IgD-negative memory B cell (primary cell): ENCODE results near the gene SSTR4. TPM values are rescaled to one million over a fixed set of nuclear protein-coding genes. Genes with fewer than 3 reads are reported as not detected.

Source experiments
- H3K27ac Mint-ChIP-seq, 3 donors: one replicate each; pipeline ENCODE4 v1.8.0; 2020 to 2022; ENCODE audit warnings: mild to moderate bottlenecking in 3 of 3, mixed read lengths in 3 of 3, moderate library complexity in 1 of 3
- H3K27me3 Mint-ChIP-seq: one replicate; pipeline ENCODE4 v1.8.0; 2021; ENCODE audit warnings: mixed read lengths
- H3K36me3 Mint-ChIP-seq: one replicate; pipeline ENCODE4 v1.8.0; 2020; ENCODE audit warnings: mild to moderate bottlenecking, mixed read lengths
- H3K4me1 Mint-ChIP-seq, 3 donors: one replicate each; pipeline ENCODE4 v1.8.0; 2020 to 2022; ENCODE audit warnings: mixed read lengths in 3 of 3, mild to moderate bottlenecking in 1 of 3
- H3K4me3 Mint-ChIP-seq, 4 donors: one replicate each; pipeline ENCODE4 v1.8.0; 2020 to 2022; ENCODE audit warnings: mild to moderate bottlenecking in 4 of 4, mixed read lengths in 4 of 4, moderate library complexity in 3 of 4
- H3K9me3 Mint-ChIP-seq, 3 donors: one replicate each; pipeline ENCODE4 v1.8.0; 2020 to 2021; ENCODE audit warnings: mixed read lengths in 3 of 3, mild to moderate bottlenecking in 1 of 3
- polyA plus RNA-seq: library from polyadenylated mRNA; unstranded; fragments of 300-500 nt; fragmentation: Illumina TruSeq; gene quantifications from one replicate; pipeline ENCODE4 v1.2.3, GENCODE V29; 2021

Gene SSTR4
- polyA plus RNA-seq, 1 donor from 2014 or later, result not detected

DNA sequence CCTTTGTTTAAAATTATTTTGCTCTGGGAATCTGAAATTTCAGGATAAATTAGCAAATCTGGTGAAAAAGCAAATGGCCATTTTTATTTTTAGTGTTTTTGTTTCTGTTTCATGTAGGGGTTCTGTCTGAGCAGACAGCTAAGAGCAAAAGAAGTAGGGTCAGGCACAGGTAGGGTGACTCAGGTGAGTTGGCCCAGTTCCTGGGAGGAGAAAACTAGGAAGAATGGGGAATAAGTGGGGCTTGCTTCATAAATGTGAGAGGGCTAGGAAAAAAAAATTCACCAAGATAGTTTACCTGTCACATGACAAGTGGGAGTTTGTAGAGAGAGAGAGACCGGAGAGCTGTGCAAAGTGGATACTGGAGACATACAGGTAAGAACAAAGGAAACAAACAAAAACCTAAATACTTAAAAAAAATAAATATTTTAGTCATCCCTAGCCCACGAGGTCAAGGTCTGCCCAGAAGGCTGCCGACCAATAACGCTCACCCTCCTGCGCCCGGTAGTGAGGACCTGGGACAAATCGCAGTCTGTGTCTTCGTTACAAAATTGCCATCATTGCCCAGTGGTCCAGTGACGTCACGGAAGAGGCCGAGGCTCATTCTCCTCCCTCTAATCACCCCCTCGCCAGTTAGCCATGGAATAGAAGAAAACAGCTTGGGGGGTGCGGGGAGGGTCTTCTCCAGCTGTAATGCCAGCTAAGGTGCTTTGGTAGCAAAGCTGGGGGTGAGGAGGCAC lies 12.1 kb downstream of the SSTR4 start:
- H3K9me3 Mint-ChIP-seq, result peaks cover 0 to 2% (median 0%) of the 10 kb centered on the region in 3 donors
- no peak overlapping the region for H3K4me3 Mint-ChIP-seq
- peaks cover 29% of the 10 kb centered on the region for H3K27me3 Mint-ChIP-seq
- H3K27ac Mint-ChIP-seq, result peak overlapping the region in 1 of 3 donors; percentile 72
- H3K4me1 Mint-ChIP-seq, result peaks cover 0 to 4% (median 0%) of the 10 kb centered on the region in 3 donors
- H3K36me3 Mint-ChIP-seq, result no peaks in the 10 kb centered on the region

DNA sequence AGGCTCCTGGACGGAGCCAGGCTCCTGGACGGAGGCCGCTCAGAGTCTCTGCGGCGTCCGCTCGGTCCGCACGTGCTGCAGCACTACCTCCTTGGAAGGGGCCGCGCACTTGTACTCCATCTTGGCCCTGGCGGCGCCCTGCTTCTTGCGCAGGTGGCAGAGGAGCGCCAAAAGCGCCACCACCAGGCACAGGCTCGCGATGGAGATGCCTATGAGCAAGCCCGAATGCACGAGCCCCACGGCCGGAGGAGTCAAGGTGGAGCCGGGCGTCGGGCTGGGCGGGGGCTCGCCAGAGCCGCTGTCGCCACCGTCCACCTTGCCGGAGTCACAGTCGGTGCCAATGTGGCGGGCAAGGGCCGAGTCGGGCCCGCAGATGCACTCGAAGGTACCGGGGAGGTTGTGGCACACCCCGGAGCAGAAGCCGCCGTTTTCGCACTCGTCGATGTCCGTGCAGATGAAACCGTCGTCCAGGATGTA lies 12.7 kb downstream of the SSTR4 start:
- Mint-ChIP-seq H3K36me3 (no peaks in the 10 kb centered on the region), H3K9me3 (peaks cover 0 to 2% (median 0%) of the 10 kb centered on the region in 3 donors), H3K4me1 (peaks cover 0 to 4% (median 0%) of the 10 kb centered on the region in 3 donors), H3K4me3 (no peak overlapping the region), H3K27ac (no peak overlapping the region), H3K27me3 (peaks cover 30% of the 10 kb centered on the region)

DNA sequence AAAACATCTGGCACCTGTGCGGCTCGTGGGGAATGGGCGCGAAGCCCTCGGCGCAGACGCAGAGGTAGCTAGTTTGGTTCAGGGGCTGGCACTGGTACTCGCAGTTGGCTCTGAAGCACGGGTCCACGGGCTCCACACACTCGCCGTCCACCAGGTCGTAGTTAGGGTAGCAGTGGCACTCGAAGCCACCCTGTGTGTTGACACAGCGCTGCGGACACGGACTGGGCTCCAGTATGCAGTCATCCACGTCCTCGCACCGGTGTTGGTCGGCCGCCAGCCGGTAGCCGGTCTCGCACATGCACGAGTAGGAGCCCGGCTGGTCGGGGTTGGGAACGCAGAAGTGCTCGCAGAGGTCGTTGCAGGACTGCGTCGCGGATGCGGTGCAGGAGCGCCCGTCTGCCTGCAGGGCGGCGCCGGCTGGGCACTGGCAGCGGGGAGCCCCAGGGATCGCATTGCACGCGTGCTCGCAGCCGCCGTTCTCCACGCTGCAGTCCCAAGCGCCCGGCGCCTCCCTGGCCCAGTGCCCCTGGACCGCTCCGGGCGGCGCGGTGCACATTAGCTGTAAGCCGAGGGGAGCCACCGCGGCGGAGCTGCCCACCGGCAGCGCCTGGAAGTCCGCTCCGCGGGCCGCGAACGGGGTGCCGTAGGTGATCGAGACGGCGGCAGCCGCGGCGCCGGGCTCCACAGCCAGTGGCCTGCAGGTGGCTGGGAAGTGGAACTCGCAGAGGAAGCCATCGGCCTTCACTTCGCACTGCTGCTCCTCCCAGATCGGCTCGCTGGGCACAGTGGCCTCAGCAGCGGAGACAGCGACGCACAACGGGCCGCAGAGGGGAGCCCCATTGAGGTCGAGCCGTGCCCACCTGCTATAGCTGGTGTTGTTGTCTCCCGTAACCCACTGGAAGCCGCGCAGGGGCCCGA lies 13.4 kb downstream of the SSTR4 start:
- peaks cover 30% of the 10 kb centered on the region for H3K27me3 Mint-ChIP-seq
- no peak overlapping the region for H3K27ac Mint-ChIP-seq
- H3K4me1 Mint-ChIP-seq, result peaks cover 0 to 4% (median 0%) of the 10 kb centered on the region in 3 donors
- H3K9me3 Mint-ChIP-seq, result peaks cover 0 to 2% (median 0%) of the 10 kb centered on the region in 3 donors
- H3K36me3 Mint-ChIP-seq, result no peaks in the 10 kb centered on the region
- H3K4me3 Mint-ChIP-seq, result no peak overlapping the region

DNA sequence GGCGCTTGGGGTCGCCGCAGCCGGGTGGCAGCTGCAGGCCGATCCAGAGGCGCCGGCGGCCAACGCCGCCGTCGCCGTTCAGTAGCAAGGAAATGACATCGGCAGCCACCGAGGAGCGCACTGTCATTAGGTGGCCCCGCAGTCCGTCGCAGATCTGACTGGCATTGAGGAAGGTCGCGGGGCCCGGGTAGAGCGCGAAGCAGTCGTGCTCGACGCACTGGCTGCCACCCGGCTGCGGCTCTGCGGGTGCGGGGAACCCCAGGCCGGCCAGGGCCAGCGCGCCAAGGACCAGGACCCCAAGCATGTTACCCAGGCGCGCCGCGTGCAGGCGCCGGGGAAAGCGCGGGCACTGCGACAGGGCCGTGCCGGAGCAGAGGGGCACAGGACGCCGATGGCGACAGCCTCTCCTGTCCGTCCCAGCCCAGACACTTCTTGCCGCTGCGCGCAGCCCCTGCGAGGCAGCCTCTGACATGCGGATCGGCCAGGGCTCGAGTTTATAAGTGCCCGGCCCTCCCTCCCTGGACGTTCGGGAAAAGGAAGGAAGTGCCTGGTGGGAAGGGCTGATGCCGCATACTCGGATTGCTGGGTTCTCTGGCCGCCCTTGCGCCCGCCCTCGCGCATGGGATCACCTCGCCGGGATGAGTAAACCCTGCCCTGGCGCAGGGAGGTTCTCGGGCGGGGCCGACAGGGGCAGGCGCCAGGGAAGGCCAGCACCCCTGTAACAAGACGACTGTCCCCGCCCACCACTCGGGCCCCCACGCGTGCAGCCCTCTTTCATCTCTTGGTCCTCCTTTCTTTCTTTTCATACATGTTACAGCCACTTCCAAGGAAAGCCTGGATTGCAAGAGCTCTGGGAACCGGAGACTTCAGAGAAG lies 14.3 kb downstream of the SSTR4 start, which contains the start of gene THBD:
Gene THBD, minus strand, starts transcription at position 472 of the 875 bp plus-strand sequence. Its CDS starts 168 bp downstream, at position 304.
- peak within 1 kb of the TSS in 1 of 4 donors; percentile 27 for H3K4me3 Mint-ChIP-seq
- H3K27me3 Mint-ChIP-seq, result peaks cover 28% of the 10 kb centered on the region
- peaks cover 0 to 2% (median 0%) of the 10 kb centered on the region in 3 donors for H3K9me3 Mint-ChIP-seq
- no peaks in the 10 kb centered on the region for H3K36me3 Mint-ChIP-seq
- peaks cover 0 to 4% (median 0%) of the 10 kb centered on the region in 3 donors for H3K4me1 Mint-ChIP-seq
- H3K27ac Mint-ChIP-seq, result no peak within 1 kb of the TSS

DNA sequence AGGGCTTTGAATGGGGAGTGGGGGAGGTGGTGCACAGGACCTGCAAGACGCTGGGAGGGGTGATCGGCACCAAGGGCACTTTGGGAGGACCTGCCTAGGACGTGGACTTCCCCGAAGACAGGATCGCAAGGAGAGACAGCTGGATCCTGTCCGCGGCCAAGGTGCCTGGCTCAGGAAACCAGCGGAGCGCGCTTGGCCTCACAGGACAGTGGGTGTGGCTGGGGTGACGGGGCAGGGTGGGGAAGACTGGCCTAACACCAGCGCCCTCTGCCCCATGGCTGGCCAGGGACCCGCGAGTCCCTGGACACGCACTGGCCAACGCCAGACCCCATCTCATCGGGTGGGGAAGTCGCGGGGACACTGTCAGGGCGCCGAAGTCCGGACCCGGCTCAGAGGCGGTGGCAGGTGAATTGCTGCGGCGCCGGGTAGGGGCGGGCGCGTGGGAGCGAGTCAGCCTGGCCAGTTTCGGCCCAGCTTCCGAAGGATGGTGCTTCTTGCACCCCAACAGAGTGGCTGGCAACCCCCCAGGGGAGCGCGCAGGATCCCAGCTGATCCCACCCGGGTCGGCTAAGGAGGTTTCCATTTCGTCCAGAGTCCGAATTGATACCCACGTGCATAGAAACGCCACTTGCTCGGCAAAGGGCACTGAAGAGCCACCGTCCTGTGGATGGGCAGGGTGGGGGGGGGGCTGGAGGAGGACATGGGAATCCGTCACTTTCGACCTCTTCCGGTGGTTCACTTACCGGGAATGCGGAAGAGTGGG lies 15.1 kb downstream of the SSTR4 start:
- Mint-ChIP-seq H3K9me3 (peaks cover 0 to 2% (median 0%) of the 10 kb centered on the region in 3 donors), H3K27me3 (peaks cover 28% of the 10 kb centered on the region), H3K27ac (no peak overlapping the region), H3K36me3 (no peaks in the 10 kb centered on the region), H3K4me3 (no peak overlapping the region), H3K4me1 (peaks cover 0 to 4% (median 0%) of the 10 kb centered on the region in 3 donors)

DNA sequence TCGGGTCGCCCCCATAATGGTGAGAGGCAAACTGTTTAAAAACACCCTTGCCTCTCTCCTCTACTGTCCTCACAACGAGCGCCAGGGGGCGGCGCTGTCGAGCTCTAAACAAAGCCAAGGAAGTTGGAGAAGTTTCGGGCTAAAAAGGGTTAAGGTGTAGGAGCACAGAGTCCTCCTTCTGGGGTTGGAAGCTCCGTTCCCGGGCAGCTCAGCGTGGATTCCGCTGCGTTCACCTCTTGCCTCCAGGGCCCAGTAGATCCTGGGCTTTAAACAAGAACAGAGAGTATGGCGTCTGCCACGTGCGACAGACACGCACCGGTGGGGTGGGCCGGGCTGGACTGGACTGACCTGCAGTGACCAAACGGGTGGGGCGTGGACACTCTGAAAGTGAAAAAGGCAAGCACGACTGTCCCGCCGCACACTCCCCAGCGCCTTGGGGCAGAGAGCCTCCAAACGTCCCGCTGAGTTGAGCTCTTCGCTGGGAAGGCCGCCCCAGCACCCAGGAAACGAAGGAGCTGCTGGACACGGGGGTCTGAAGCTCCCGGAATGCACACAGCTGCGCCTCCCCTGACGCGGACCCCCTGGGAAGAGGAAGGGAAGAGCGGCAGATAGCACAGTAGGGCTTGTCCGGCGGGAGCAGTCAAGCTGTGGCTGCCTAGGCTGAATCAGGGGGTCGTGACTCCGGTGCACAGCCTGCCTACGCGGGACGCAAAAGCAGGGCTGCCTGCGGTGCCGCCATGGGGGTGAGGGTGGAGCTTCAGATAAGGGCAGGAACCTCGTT lies 15.9 kb downstream of the SSTR4 start:
- H3K4me1 Mint-ChIP-seq, result peaks cover 0 to 4% (median 0%) of the 10 kb centered on the region in 3 donors
- H3K4me3 Mint-ChIP-seq, result no peak overlapping the region
- peaks cover 28% of the 10 kb centered on the region for H3K27me3 Mint-ChIP-seq
- peaks cover 0 to 2% (median 2%) of the 10 kb centered on the region in 3 donors for H3K9me3 Mint-ChIP-seq
- no peaks in the 10 kb centered on the region for H3K36me3 Mint-ChIP-seq
- H3K27ac Mint-ChIP-seq, result no peak overlapping the region

DNA sequence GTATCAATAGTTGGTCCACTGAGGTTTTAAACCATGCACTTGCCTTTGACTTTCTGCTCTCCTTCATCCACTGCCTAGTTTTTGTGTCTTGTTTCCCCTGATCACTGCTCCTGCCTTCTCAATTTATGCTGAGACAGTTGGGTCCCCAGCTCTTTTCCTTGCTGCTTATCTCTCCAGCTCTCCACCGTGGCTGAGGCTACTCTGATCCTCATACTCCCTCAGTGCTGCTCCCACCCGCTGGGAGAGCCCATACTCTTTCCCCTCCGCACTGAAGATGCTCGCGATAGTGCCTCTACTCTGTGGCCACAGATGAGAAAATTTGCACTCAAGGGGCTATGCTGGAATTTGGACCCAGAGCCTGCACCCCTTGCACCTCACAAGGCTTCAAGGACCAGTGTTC lies 17.8 kb downstream of the SSTR4 start:
- Mint-ChIP-seq H3K27ac (peak overlapping the region in 1 of 3 donors; percentile 64), H3K9me3 (peaks cover 4 to 9% (median 4%) of the 10 kb centered on the region in 3 donors)

DNA sequence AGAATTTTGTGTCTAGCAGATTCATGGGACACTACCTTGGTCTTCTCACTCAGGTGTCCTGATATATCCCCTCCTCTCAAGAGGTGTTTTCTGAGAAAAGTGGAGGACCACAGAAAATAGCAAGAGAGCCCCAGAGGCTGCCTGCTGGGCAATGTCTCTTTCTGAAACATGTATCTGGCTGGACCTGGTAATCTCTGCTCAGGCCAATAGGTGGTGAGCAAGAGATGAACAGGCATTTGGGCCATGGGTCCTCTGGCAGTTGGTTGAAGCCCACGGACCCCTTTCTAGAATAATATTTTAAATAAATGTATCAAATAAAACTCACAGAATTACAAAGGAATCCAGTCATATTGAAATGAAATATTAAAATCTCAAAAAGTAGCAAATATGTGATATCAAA lies 23.1 kb downstream of the SSTR4 start:
- Mint-ChIP-seq H3K4me3 (no peak overlapping the region), H3K27ac (no peak overlapping the region), H3K27me3 (peaks cover 6% of the 10 kb centered on the region)

More for the DNA sequence above, 17.8 kb downstream of the SSTR4 start:
- peaks cover 22% of the 10 kb centered on the region for H3K27me3 Mint-ChIP-seq
- no peaks in the 10 kb centered on the region for H3K36me3 Mint-ChIP-seq
- peak overlapping the region in 1 of 4 donors; percentile 19 for H3K4me3 Mint-ChIP-seq
- no peaks in the 10 kb centered on the region for H3K4me1 Mint-ChIP-seq

DNA sequence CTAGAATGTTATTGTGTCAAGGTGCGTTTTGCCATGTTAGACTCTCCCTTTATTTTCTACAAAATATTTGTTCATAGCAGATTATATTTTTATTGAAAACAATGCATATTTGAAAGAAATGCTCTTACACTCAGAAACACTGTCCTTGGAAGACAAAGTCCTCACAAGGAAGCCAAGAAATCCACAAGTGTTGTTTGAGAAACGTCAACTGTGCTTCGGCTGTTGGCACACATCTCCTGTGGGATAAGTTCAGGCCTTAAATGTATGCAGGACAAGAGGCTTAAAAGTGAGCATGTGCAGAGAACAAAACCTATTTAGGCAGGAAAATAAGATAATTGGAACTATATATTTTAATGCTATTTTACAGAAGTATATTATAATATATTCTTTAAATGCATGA lies 23.9 kb downstream of the SSTR4 start:
- Mint-ChIP-seq H3K4me1 (no peaks in the 10 kb centered on the region), H3K4me3 (no peak overlapping the region), H3K9me3 (peaks cover 4 to 9% (median 4%) of the 10 kb centered on the region in 3 donors), H3K27me3 (peaks cover 6% of the 10 kb centered on the region), H3K36me3 (no peaks in the 10 kb centered on the region), H3K27ac (no peak overlapping the region)

More for the DNA sequence above, 23.1 kb downstream of the SSTR4 start:
- H3K9me3 Mint-ChIP-seq, result peaks cover 4 to 9% (median 4%) of the 10 kb centered on the region in 3 donors
- H3K36me3 Mint-ChIP-seq, result no peaks in the 10 kb centered on the region
- no peaks in the 10 kb centered on the region for H3K4me1 Mint-ChIP-seq

DNA sequence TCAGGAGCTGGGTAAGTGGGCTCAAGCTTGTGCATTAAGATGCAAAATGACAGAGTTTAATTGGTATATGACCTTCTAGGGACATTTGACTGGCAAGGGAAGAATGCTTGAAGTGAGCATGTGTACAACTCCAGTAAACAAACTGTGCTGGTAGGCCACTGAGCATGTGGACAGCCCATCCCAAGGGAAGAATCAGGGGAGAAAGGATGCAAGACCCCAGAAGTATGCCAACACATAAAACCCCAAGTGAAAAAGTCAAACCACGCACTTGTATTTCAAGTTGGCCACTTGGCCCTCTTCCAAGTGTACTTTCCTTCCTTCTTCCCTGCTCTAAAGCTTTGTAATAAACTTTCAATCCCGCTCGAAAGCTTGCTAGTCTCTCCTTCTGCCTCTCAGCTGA lies 24.7 kb downstream of the SSTR4 start:
- Mint-ChIP-seq H3K4me1 (no peaks in the 10 kb centered on the region), H3K27ac (no peak overlapping the region), H3K4me3 (no peak overlapping the region), H3K9me3 (peaks cover 4 to 9% (median 4%) of the 10 kb centered on the region in 3 donors), H3K27me3 (peaks cover 6% of the 10 kb centered on the region), H3K36me3 (no peaks in the 10 kb centered on the region)

DNA sequence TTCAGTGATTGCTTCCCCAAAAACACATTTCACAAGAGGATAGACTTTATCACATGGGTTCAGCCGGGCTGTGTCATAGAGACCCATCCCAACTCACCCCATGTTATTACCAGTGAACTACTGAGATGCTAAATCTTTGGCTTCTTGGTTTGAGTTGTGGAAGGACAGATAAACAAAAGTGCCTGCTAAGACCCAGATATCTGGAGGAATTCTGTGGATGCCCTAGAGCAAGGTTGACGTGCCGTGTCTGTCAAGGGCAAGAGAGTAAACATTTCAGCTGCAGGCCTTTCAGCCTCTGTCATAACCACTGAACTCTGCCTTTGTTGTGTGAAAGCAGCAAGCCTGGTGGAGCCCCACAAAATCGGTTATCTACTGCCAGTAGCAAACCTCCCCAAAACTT lies 25.5 kb downstream of the SSTR4 start:
- Mint-ChIP-seq H3K36me3 (no peaks in the 10 kb centered on the region), H3K27ac (no peak overlapping the region), H3K4me3 (no peak overlapping the region), H3K27me3 (peaks cover 6% of the 10 kb centered on the region), H3K4me1 (no peaks in the 10 kb centered on the region), H3K9me3 (peaks cover 4 to 9% (median 4%) of the 10 kb centered on the region in 3 donors)

DNA sequence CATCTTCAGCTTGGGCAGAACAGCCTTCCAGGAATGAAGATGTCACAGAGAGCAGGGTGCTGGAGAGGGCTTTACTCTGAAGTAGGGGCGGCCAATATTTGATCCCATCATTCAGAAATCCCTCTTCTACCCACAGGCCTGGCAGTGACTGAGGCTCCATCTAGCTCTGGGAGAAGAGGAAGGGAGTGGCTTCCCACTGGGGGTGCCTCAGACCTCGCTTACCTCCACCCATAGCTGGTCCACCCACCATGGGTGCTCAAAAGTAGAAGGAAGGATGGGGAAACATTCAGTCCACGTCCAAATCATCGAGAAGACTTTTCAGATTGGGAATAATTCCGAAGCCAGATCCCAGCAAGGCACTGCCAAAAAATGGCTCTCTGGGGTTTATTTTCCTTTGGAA lies 26.1 kb downstream of the SSTR4 start:
- H3K4me1 Mint-ChIP-seq, result no peaks in the 10 kb centered on the region
- no peaks in the 10 kb centered on the region for H3K36me3 Mint-ChIP-seq
- no peak overlapping the region for H3K27ac Mint-ChIP-seq
- H3K4me3 Mint-ChIP-seq, result peak overlapping the region in 1 of 4 donors; percentile 26
- H3K9me3 Mint-ChIP-seq, result peaks cover 4 to 6% (median 4%) of the 10 kb centered on the region in 3 donors
- H3K27me3 Mint-ChIP-seq, result peaks cover 6% of the 10 kb centered on the region
